ENCODE data around the gene TMEM202. TPM values are rescaled to one million over a fixed set of nuclear protein-coding genes. Genes with fewer than 3 reads are reported as not detected.
"Not testable (repeated sequence)": the region's sequence is repeated elsewhere in the genome, so short reads cannot be mapped to it uniquely, and the experiment has no call there.

The TMEM202 gene
- total RNA-seq, 1 donor from 2014 or later = not detected

DNA sequence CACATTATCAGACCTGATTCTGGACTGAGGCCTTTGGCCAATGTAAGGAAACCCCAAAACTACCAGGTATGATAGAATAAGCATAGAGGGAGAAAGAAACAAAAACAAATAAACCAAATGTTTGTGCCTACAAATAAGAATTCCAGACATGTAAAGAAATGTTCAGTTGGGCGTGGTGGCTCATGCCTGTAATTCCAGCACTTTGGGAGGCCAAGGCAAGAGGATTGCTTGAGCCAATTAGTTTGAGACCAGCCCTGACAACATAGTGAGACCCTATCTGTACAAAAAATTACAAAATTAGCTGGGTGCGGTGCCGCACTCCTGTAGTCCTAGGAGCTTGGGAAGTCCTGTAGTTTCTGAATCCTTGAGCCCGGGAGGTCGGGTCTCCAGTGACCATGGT, 13.0 kb downstream of the TMEM202 start:
- ATAC-seq (ENCODE audit: low read depth) (no peak), DNase-seq (no peak)
- CTCF ChIA-PET = no interaction called here
- no peaks in the 10 kb centered on the region for H3K36me3 Mint-ChIP-seq (ENCODE audit: low read depth)
- intact Hi-C loops (cut with micrococcal nuclease) = no loop called here
- peaks cover 21% of the 10 kb centered on the region for H3K27me3 Mint-ChIP-seq
- TF ChIP-seq, protein P1, sequence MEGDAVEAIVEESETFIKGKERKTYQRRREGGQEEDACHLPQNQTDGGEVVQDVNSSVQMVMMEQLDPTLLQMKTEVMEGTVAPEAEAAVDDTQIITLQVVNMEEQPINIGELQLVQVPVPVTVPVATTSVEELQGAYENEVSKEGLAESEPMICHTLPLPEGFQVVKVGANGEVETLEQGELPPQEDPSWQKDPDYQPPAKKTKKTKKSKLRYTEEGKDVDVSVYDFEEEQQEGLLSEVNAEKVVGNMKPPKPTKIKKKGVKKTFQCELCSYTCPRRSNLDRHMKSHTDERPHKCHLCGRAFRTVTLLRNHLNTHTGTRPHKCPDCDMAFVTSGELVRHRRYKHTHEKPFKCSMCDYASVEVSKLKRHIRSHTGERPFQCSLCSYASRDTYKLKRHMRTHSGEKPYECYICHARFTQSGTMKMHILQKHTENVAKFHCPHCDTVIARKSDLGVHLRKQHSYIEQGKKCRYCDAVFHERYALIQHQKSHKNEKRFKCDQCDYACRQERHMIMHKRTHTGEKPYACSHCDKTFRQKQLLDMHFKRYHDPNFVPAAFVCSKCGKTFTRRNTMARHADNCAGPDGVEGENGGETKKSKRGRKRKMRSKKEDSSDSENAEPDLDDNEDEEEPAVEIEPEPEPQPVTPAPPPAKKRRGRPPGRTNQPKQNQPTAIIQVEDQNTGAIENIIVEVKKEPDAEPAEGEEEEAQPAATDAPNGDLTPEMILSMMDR (IDR thresholded peaks at IDR 0.05) = no peak
- H3K27ac Mint-ChIP-seq = no peak overlapping the region
- POLR2A ChIA-PET = no interaction called here
- peaks cover 2% of the 10 kb centered on the region for H3K9me3 Mint-ChIP-seq
- H3K4me3 Mint-ChIP-seq = no peak overlapping the region
- no peaks in the 10 kb centered on the region for H3K4me1 Mint-ChIP-seq

DNA sequence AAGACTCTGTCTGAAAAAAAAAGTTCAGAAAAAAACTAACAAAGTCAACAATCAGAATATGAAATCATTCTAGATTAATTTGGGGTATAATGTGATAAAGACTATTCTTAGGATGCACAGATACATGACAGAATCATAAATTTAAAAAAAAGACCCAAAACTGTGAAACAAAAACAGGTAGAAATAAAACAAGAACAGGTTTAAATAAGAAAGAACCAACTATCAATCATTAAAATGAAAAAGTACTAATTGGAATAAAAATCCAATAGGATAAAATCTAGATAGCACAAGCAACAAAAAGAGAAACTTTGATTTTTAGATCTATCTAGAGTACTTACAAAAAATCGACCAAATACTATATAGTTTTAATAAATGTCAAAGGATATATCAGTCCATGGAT, 13.4 kb downstream of the TMEM202 start:
- Mint-ChIP-seq H3K9me3 (peaks cover 2% of the 10 kb centered on the region), H3K4me1 (no peaks in the 10 kb centered on the region), H3K27me3 (peaks cover 19% of the 10 kb centered on the region), H3K36me3 (ENCODE audit: low read depth) (no peaks in the 10 kb centered on the region), H3K4me3 (no peak overlapping the region), H3K27ac (no peak overlapping the region)
- DNase-seq = no peak
- ChIA-PET POLR2A (no interaction called here), CTCF (no interaction called here)
- ATAC-seq (ENCODE audit: low read depth) = no peak
- TF ChIP-seq, protein P1 (IDR thresholded peaks at IDR 0.05) = no peak
- intact Hi-C loops (cut with micrococcal nuclease) = no loop called here

DNA sequence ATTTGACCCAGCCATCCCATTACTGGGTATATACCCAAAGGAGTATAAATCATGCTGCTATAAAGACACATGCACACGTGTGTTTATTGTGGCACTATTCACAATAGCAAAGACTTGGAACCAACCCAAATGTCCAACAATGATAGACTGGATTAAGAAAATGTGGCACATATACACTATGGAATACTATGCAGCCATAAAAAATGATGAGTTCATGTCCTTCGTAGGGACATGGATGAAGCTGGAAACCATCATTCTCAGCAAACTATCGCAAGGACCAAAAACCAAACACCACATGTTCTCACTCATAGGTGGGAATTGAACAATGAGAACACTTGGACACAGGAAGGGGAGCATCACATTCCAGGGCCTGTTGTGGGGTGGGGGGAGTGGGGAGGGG, 15.2 kb downstream of the TMEM202 start:
- H3K4me1 Mint-ChIP-seq; intact Hi-C loops (cut with micrococcal nuclease); POLR2A ChIA-PET; CTCF ChIA-PET; ATAC-seq (ENCODE audit: low read depth); DNase-seq; H3K9me3 Mint-ChIP-seq; H3K27me3 Mint-ChIP-seq; H3K27ac Mint-ChIP-seq; H3K4me3 Mint-ChIP-seq; H3K36me3 Mint-ChIP-seq (ENCODE audit: low read depth): not testable (repeated sequence)

DNA sequence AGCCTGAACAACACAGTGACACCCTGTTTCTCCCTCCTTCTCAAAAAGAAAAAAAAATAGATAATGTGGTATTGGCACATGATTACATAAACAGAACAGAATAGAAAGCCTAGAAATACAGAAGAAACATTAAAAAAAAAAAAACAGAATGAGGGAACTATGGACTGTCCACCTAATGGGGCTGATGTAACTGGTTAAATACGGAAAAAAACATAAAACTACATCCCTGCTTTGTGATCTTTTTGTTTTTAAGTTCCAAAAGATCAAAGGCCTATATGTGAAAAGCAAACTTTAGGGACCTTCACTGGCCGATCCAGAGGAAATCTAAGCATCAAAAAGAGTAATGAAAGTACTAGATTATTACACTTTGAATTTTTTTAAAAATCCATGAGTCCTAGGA, 17.2 kb downstream of the TMEM202 start:
- H3K27ac Mint-ChIP-seq = no peak overlapping the region
- peaks cover 2% of the 10 kb centered on the region for H3K4me1 Mint-ChIP-seq
- DNase-seq = no peak
- POLR2A ChIA-PET = no interaction called here
- H3K9me3 Mint-ChIP-seq = peaks cover 2% of the 10 kb centered on the region
- CTCF ChIA-PET = no interaction called here
- no peak overlapping the region for H3K4me3 Mint-ChIP-seq
- H3K27me3 Mint-ChIP-seq = peaks cover 9% of the 10 kb centered on the region
- intact Hi-C loops (cut with micrococcal nuclease) = no loop called here
- H3K36me3 Mint-ChIP-seq (ENCODE audit: low read depth) = no peaks in the 10 kb centered on the region
- no peak for ATAC-seq (ENCODE audit: low read depth)
- TF ChIP-seq, protein P1 (IDR thresholded peaks at IDR 0.05) = no peak

DNA sequence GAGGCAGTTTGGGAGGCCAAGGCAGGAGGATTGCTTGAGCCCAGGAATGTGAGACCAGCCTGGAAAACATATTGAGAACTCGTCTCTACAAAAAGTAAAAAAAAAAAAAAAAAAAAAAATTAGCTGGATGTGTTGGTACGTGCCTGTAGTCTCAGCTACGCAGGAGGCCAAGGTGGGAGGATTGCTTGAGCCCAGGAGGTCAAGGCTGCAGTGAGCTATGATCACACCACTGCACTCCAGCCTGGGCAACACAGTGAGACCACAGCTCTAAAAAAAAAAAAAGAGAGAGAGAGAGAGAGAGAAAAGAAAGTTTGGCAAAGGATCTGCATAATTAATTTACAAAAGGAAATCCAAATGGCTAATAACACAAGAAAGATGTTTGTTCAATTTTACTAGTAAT, 21.7 kb downstream of the TMEM202 start:
- H3K27me3 Mint-ChIP-seq; DNase-seq; H3K4me1 Mint-ChIP-seq; H3K4me3 Mint-ChIP-seq; CTCF ChIA-PET; H3K9me3 Mint-ChIP-seq; ATAC-seq (ENCODE audit: low read depth); intact Hi-C loops (cut with micrococcal nuclease); H3K27ac Mint-ChIP-seq; H3K36me3 Mint-ChIP-seq (ENCODE audit: low read depth): not testable (repeated sequence)
- POLR2A ChIA-PET = interaction anchor here (0.6 kb wide), 1 partner anchor 256 kb away, joined by 3 read pairs; no protein-coding TSS in a partner anchor

DNA sequence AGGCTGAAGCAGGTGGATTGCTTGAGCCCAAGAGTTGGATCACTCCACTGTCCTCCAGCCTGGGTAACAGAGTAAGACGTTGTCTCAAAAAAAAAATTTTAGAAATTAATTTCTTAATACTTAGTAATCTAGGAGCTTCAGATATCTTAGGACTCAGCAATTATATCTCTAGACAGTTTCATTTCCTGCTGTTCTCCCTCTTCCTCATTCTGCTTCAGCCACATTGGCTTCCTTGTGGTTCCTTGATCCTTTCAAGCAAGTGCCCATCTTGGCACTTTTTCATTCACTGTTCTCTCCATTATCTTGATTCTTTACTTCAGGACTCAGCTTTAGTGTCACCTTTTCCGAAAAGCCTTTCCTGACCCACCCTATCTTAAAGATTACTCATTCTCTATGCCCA, 22.5 kb downstream of the TMEM202 start:
- TF ChIP-seq, protein P1 (IDR thresholded peaks at IDR 0.05) = no peak
- intact Hi-C loops (cut with micrococcal nuclease) = no loop called here
- peaks cover 7% of the 10 kb centered on the region for H3K9me3 Mint-ChIP-seq
- POLR2A ChIA-PET = no interaction called here
- H3K27me3 Mint-ChIP-seq = no peaks in the 10 kb centered on the region
- CTCF ChIA-PET = no interaction called here
- ATAC-seq (ENCODE audit: low read depth) (no peak), DNase-seq (no peak)
- H3K4me3 Mint-ChIP-seq = no peak overlapping the region
- H3K36me3 Mint-ChIP-seq (ENCODE audit: low read depth) = no peaks in the 10 kb centered on the region
- H3K4me1 Mint-ChIP-seq = peaks cover 5% of the 10 kb centered on the region
- no peak overlapping the region for H3K27ac Mint-ChIP-seq
